GM18505 (cell line): Measurements from ENCODE around the gene DAPK2.
"Not testable (repeated sequence)": the region's sequence is repeated elsewhere in the genome, so short reads cannot be mapped to it uniquely, and the experiment has no call there.

Experiments used
- ATAC-seq: cut with Tn5 transposase; IDR thresholded peaks from one replicate; pipeline ENCODE4 v1.9.1; 2021; ENCODE audit not compliant: unreplicated experiment
- POLR2A ChIP-seq: IDR thresholded peaks from 4 replicates; pipeline ENCODE4 v1.6.1; 2011; ENCODE audit warnings: borderline replicate concordance; ENCODE audit not compliant: insufficient read depth, insufficient read length; ENCODE audit errors: extremely low read depth

DAPK2 gene

GRCh38 chr15:64046421-64047153 lies at the start of gene DAPK2:
DAPK2 (minus strand) TSS chr15:64046485; CDS start chr15:64040261, 6,224 bp downstream.
- peak; percentile 30 for TF ChIP-seq POLR2A
- ATAC-seq: no peak

- no peak for TF ChIP-seq POLR2A
Observed at GRCh38 chr15:64095431-64095794, 49.1 kb upstream of the DAPK2 start.

GRCh38 chr15:64093627-64094417 lies 47.5 kb upstream of the DAPK2 start, which contains the start of gene CIAO2A:
CIAO2A (minus strand) TSS chr15:64093838; CDS start chr15:64093768, 70 bp downstream.
- peak; percentile 58 for TF ChIP-seq POLR2A
- ATAC-seq: peak; percentile 57

More at GRCh38 chr15:64095431-64095794, 49.1 kb upstream of the DAPK2 start:
- ATAC-seq: no peak

- no peak for TF ChIP-seq POLR2A
- ATAC-seq: no peak
Observed at GRCh38 chr15:64092864-64093626, 46.8 kb upstream of the DAPK2 start.

GRCh38 chr15:64092075-64092820 lies 46.0 kb upstream of the DAPK2 start:
- ATAC-seq: no peak
- no peak for TF ChIP-seq POLR2A

GRCh38 chr15:64090527-64090926 lies 44.2 kb upstream of the DAPK2 start:
- no peak for TF ChIP-seq POLR2A
- no peak for ATAC-seq

GRCh38 chr15:64089543-64090280 lies 43.4 kb upstream of the DAPK2 start:
- no peak for TF ChIP-seq POLR2A
- no peak for ATAC-seq

GRCh38 chr15:64082757-64083156 lies 36.5 kb upstream of the DAPK2 start:
- no peak for TF ChIP-seq POLR2A
- ATAC-seq: no peak

GRCh38 chr15:64073496-64073895 lies 27.2 kb upstream of the DAPK2 start:
- ATAC-seq: not testable (repeated sequence)

GRCh38 chr15:64072812-64073211 lies 26.5 kb upstream of the DAPK2 start:
- no peak for ATAC-seq
- no peak for TF ChIP-seq POLR2A

GRCh38 chr15:64071931-64072765 lies 25.9 kb upstream of the DAPK2 start:
- no peak for TF ChIP-seq POLR2A
- ATAC-seq: no peak

GRCh38 chr15:64070965-64071851 lies 24.9 kb upstream of the DAPK2 start:
- ATAC-seq: no peak
- no peak for TF ChIP-seq POLR2A
